GM12891 (cell line): ENCODE results near the gene NXF2. TPM values are rescaled to one million over a fixed set of nuclear protein-coding genes. Genes with fewer than 3 reads are reported as not detected.
"Not testable (repeated sequence)": the region's sequence is repeated elsewhere in the genome, so short reads cannot be mapped to it uniquely, and the experiment has no call there.

Source experiments
- DNase-seq: peaks from one replicate; pipeline ENCODE4 v3.0.0; 2011; ENCODE audit warnings: low spot score; ENCODE audit not compliant: insufficient read length
- FAIRE-seq: peaks from 2 replicates; lab custom pipeline; 2011; peaks lifted over from hg19 to GRCh38; lab: Jason Lieb, UNC
- PAX5 ChIP-seq: IDR thresholded peaks from 2 replicates; pipeline ENCODE4 v1.6.1; 2011; ENCODE audit warnings: low read length, moderate library complexity, mild to moderate bottlenecking; ENCODE audit not compliant: insufficient read depth, severe bottlenecking
- POLR2A ChIP-seq: IDR thresholded peaks from 2 replicates; pipeline ENCODE4 v1.6.1; 2011; ENCODE audit warnings: low read depth, low read length, control low read depth
- POLR2AphosphoS5 ChIP-seq: IDR thresholded peaks from 2 replicates; pipeline ENCODE4 v1.6.1; 2011; ENCODE audit warnings: low read depth, low read length, control low read depth
- POU2F2 ChIP-seq: IDR thresholded peaks from 2 replicates; pipeline ENCODE4 v1.6.1; 2011; ENCODE audit warnings: low read depth, mild to moderate bottlenecking, control low read depth, low read length, moderate library complexity
- SPI1 ChIP-seq: IDR thresholded peaks from 2 replicates; pipeline ENCODE4 v1.6.1; 2011; ENCODE audit warnings: low read depth, low read length, control low read depth
- TAF1 ChIP-seq: IDR thresholded peaks from 2 replicates; pipeline ENCODE4 v1.6.1; 2011; ENCODE audit warnings: low read depth, low read length, control low read depth
- polyA plus RNA-seq: library from polyadenylated mRNA; unstranded; fragments of >200 nt; gene quantifications from one replicate; pipeline ENCODE4 v1.2.1, GENCODE V29; 2012; ENCODE audit warnings: low read depth, missing spikeins, inconsistent platforms; ENCODE audit not compliant: missing spikeins

NXF2 gene
- polyA plus RNA-seq = not detected

GRCh38 chrX:102246893-102247292 lies at the start of gene NXF2:
Gene NXF2 (plus strand): TSS chrX:102247167. CDS start chrX:102307079, 59,912 bp downstream.
- FAIRE-seq, DNase-seq: not testable (repeated sequence)

- not testable (repeated sequence) for FAIRE-seq, DNase-seq
These were observed 39.0 kb upstream of the NXF2 start for GRCh38 chrX:102207940-102208339.

- FAIRE-seq, DNase-seq: not testable (repeated sequence)
These were observed 32.0 kb upstream of the NXF2 start, which contains the start of gene TCP11X1 for GRCh38 chrX:102214986-102215385. Gene TCP11X1 (plus strand): TSS chrX:102215301.

GRCh38 chrX:102216497-102216896 lies 30.5 kb upstream of the NXF2 start:
- not testable (repeated sequence) for FAIRE-seq, DNase-seq

- FAIRE-seq = not testable (repeated sequence)
These were observed 11.3 kb upstream of the NXF2 start for GRCh38 chrX:102235678-102236077.

GRCh38 chrX:102240265-102240664 lies 6.7 kb upstream of the NXF2 start:
- not testable (repeated sequence) for FAIRE-seq

More at GRCh38 chrX:102235678-102236077, 11.3 kb upstream of the NXF2 start:
- not testable (repeated sequence) for DNase-seq

GRCh38 chrX:102272231-102272630 lies 25.3 kb downstream of the NXF2 start:
- FAIRE-seq, DNase-seq: not testable (repeated sequence)

More at GRCh38 chrX:102240265-102240664, 6.7 kb upstream of the NXF2 start:
- not testable (repeated sequence) for DNase-seq

GRCh38 chrX:102338162-102338561 lies 91.2 kb downstream of the NXF2 start:
- no peak for TF ChIP-seq PAX5
- no peak for TF ChIP-seq SPI1
- DNase-seq (no peak), FAIRE-seq (no peak)

GRCh38 chrX:102339312-102340298 lies 92.6 kb downstream of the NXF2 start:
- no peak for FAIRE-seq
- TF ChIP-seq POU2F2 (no peak), SPI1 (no peak), POLR2A (no peak), POLR2AphosphoS5 (no peak), TAF1 (no peak), PAX5 (no peak)
- DNase-seq = no peak

- FAIRE-seq (no peak), DNase-seq (no peak)
- TF ChIP-seq TAF1 (no peak), POU2F2 (no peak), POLR2A (no peak), POLR2AphosphoS5 (no peak)
These were observed 94.9 kb downstream of the NXF2 start for GRCh38 chrX:102341867-102342266.

GRCh38 chrX:102345916-102346315 lies 98.9 kb downstream of the NXF2 start:
- peak; percentile 0 for DNase-seq
- TF ChIP-seq SPI1 (no peak), POLR2AphosphoS5 (no peak), POU2F2 (no peak), PAX5 (no peak), POLR2A (no peak), TAF1 (no peak)
- peak; percentile 55 for FAIRE-seq
